H9 (cell line): ENCODE measurements around the gene FJX1. TPM values are rescaled to one million over a fixed set of nuclear protein-coding genes. Genes with fewer than 3 reads are reported as not detected.

Source experiments
- DNase-seq: peaks from one replicate; pipeline ENCODE4 v3.0.0-alpha.2; 2017
- H2AFZ ChIP-seq: one replicate; pipeline ENCODE4 v1.6.1; 2013; ENCODE audit warnings: mild to moderate bottlenecking, low read length, control low read depth, moderate library complexity
- H2AK5ac ChIP-seq: 2 replicates; pipeline ENCODE4 v1.6.1; 2013; ENCODE audit warnings: low read length, control low read depth, mixed read lengths; ENCODE audit not compliant: insufficient read length
- H2BK120ac ChIP-seq: one replicate; pipeline ENCODE4 v1.6.1; 2013; ENCODE audit warnings: low read depth, mild to moderate bottlenecking, low read length, control low read depth, inconsistent platforms; ENCODE audit not compliant: poor library complexity, severe bottlenecking
- H2BK12ac ChIP-seq: 2 replicates; pipeline ENCODE4 v1.6.1; 2013; ENCODE audit warnings: low read length, control low read depth, mixed read lengths, low read depth; ENCODE audit not compliant: insufficient read length
- H2BK15ac ChIP-seq: 2 replicates; pipeline ENCODE4 v1.6.1; 2013; ENCODE audit warnings: low read depth, low read length, control low read depth
- H2BK20ac ChIP-seq: one replicate; pipeline ENCODE4 v1.6.1; 2013; ENCODE audit warnings: low read depth, mild to moderate bottlenecking, low read length, control low read depth, inconsistent platforms; ENCODE audit not compliant: poor library complexity, severe bottlenecking
- H2BK5ac ChIP-seq: 2 replicates; pipeline ENCODE4 v1.6.1; 2013; ENCODE audit warnings: low read length, control low read depth, mixed read lengths; ENCODE audit not compliant: insufficient read length
- H3K14ac ChIP-seq: 2 replicates; pipeline ENCODE4 v1.6.1; 2013; ENCODE audit warnings: low read length, control low read depth; ENCODE audit not compliant: insufficient read depth
- H3K18ac ChIP-seq: 2 replicates; pipeline ENCODE4 v1.6.1; 2013; ENCODE audit warnings: low read depth, mild to moderate bottlenecking, mixed read lengths, low read length, control low read depth; ENCODE audit not compliant: insufficient read length
- H3K23ac ChIP-seq: 2 replicates; pipeline ENCODE4 v1.6.1; 2013; ENCODE audit warnings: low read length, control low read depth, mixed read lengths, low read depth; ENCODE audit not compliant: insufficient read length
- H3K23me2 ChIP-seq: 2 replicates; pipeline ENCODE4 v1.6.1; 2013; ENCODE audit warnings: low read depth, mild to moderate bottlenecking, mixed read lengths, low read length, control low read depth; ENCODE audit not compliant: insufficient read length, poor library complexity, severe bottlenecking
- H3K27ac ChIP-seq: 2 replicates; pipeline ENCODE4 v1.5.1; 2013; ENCODE audit warnings: low read length, control low read depth, mixed read lengths, low read depth; ENCODE audit not compliant: insufficient read length
- H3K27me3 ChIP-seq: 2 replicates; pipeline ENCODE4 v1.6.1; 2013; ENCODE audit warnings: low read length, control low read depth, inconsistent platforms; ENCODE audit not compliant: insufficient read depth
- H3K4ac ChIP-seq: 2 replicates; pipeline ENCODE4 v1.6.1; 2013; ENCODE audit warnings: low read depth, mild to moderate bottlenecking, control low read depth, inconsistent platforms, low read length, moderate library complexity
- H3K4me1 ChIP-seq: 2 replicates; pipeline ENCODE4 v1.6.1; 2013; ENCODE audit warnings: low read length, control low read depth, inconsistent platforms; ENCODE audit not compliant: insufficient read depth
- H3K4me2 ChIP-seq: 2 replicates; pipeline ENCODE4 v1.6.1; 2013; ENCODE audit warnings: low read length, control low read depth, mixed read lengths; ENCODE audit not compliant: insufficient read length, insufficient read depth
- H3K56ac ChIP-seq: 2 replicates; pipeline ENCODE4 v1.6.1; 2013; ENCODE audit warnings: low read depth, mild to moderate bottlenecking, mixed read lengths, low read length, control low read depth; ENCODE audit not compliant: insufficient read length
- H3K79me1 ChIP-seq: 2 replicates; pipeline ENCODE4 v1.6.1; 2013; ENCODE audit warnings: low read depth, mild to moderate bottlenecking, moderate library complexity, low read length, control low read depth, inconsistent platforms; ENCODE audit not compliant: insufficient read depth, poor library complexity, severe bottlenecking
- H3K79me2 ChIP-seq: 2 replicates; pipeline ENCODE4 v1.6.1; 2013; ENCODE audit warnings: low read length, control low read depth, inconsistent platforms; ENCODE audit not compliant: insufficient read depth
- H3K9ac ChIP-seq: 2 replicates; pipeline ENCODE4 v1.6.1; 2013; ENCODE audit warnings: low read length, control low read depth, mixed read lengths; ENCODE audit not compliant: insufficient read length; ENCODE audit errors: extremely low read depth
- H3K9me3 ChIP-seq: one replicate; pipeline ENCODE4 v1.6.1; 2013; ENCODE audit warnings: low read depth, low read length, inconsistent platforms; ENCODE audit not compliant: control insufficient read depth
- H3T11ph ChIP-seq: one replicate; pipeline ENCODE4 v1.6.1; 2013; ENCODE audit warnings: mild to moderate bottlenecking, low read length, control low read depth, inconsistent platforms
- H4K20me1 ChIP-seq: one replicate; pipeline ENCODE4 v1.6.1; 2013; ENCODE audit not compliant: control insufficient read depth, insufficient read length, insufficient read depth
- H4K5ac ChIP-seq: 2 replicates; pipeline ENCODE4 v1.6.1; 2013; ENCODE audit warnings: low read depth, mild to moderate bottlenecking, mixed read lengths, low read length, control low read depth; ENCODE audit not compliant: insufficient read length
- H4K8ac ChIP-seq: replicated peaks from 2 replicates; pipeline ENCODE4 v1.6.1; 2013; ENCODE audit warnings: low read length, control low read depth, mixed read lengths, low read depth; ENCODE audit not compliant: insufficient read length
- H4K91ac ChIP-seq: 2 replicates; pipeline ENCODE4 v1.6.1; 2013; ENCODE audit warnings: low read depth, mild to moderate bottlenecking, moderate library complexity, mixed read lengths, low read length, control low read depth; ENCODE audit not compliant: insufficient read length
- H3K27ac Mint-ChIP-seq, 3 experiments: 2 replicates in 2 of 3; 3 replicates in 1 of 3; pipeline ENCODE4 v1.8.0; 2020 to 2021; ENCODE audit warnings: mixed read lengths in 3 of 3, mild to moderate bottlenecking in 1 of 3, moderate library complexity in 1 of 3
- H3K27me3 Mint-ChIP-seq: 2 replicates; pipeline ENCODE4 v1.8.0; 2021; ENCODE audit warnings: low read depth, mild to moderate bottlenecking, moderate library complexity, mixed read lengths
- H3K36me3 Mint-ChIP-seq, 3 experiments: 2 replicates in 2 of 3; 3 replicates in 1 of 3; pipeline ENCODE4 v1.8.0; 2020 to 2021; ENCODE audit warnings: low read depth in 3 of 3, mixed read lengths in 3 of 3; ENCODE audit not compliant: insufficient read depth in 1 of 3
- H3K4me1 Mint-ChIP-seq, 2 experiments: 2 replicates each; pipeline ENCODE4 v1.8.0; 2020; ENCODE audit warnings: mixed read lengths in 2 of 2
- H3K4me3 Mint-ChIP-seq, 2 experiments: 2 replicates in 1 of 2; 3 replicates in 1 of 2; pipeline ENCODE4 v1.8.0; 2020 to 2021; ENCODE audit warnings: mild to moderate bottlenecking in 2 of 2, mixed read lengths in 2 of 2, moderate library complexity in 1 of 2
- H3K9me3 Mint-ChIP-seq, 2 experiments: 2 replicates in 1 of 2; 3 replicates in 1 of 2; pipeline ENCODE4 v1.8.0; 2020; ENCODE audit warnings: mild to moderate bottlenecking in 2 of 2, mixed read lengths in 2 of 2, moderate library complexity in 1 of 2
- CTCF ChIP-seq: fragments of 200-600 bp; sonication (generic); conservative IDR thresholded peaks from 3 replicates; pipeline ENCODE4 v1.8.0; 2021; ENCODE audit warnings: antibody characterized with exemption, mild to moderate bottlenecking
- WGBS: extraction: QIAGEN DNeasy Blood & Tissue Kit; methylation state at CpG from one replicate; pipeline ENCODE4 v1.1.7; 2013; ENCODE audit warnings: missing lambda C conversion rate, low lambda C conversion rate, mixed read lengths; ENCODE audit not compliant: insufficient read length; ENCODE audit errors: extremely low coverage; 5-methylcytosine and 5-hydroxymethylcytosine counted together
- total RNA-seq: library from RNA; stranded (reverse); gene quantifications from 2 replicates; pipeline ENCODE4 v1.2.1, GENCODE V29; 2021

Gene FJX1
- total RNA-seq, 1 experiment from 2014 or later, result 11.5 TPM

GRCh38 chr11:35654711-35655110 lies 36.5 kb downstream of the FJX1 start:
- H3K4me3 Mint-ChIP-seq, result peak overlapping the region in 1 of 2 experiments; percentile 64; a peak in 3 of 5 replicates
- Histone ChIP-seq H2AFZ (no peak overlapping the region), H2AK5ac (no peak overlapping the region), H3K56ac (no peak overlapping the region), H2BK12ac (no peak overlapping the region), H3K4me2 (no peak overlapping the region), H3K23ac (no peak overlapping the region), H2BK15ac (no peak overlapping the region), H3K18ac (no peak overlapping the region), H3K9me3 (no peaks in the 10 kb centered on the region), H4K91ac (no peak overlapping the region), H4K20me1 (no peaks in the 10 kb centered on the region), H3T11ph (no peak overlapping the region), H4K5ac (no peak overlapping the region), H3K27me3 (no peaks in the 10 kb centered on the region; the same call in 1 of the 2 replicates), H4K8ac (no peak overlapping the region), H3K79me1 (no peaks in the 10 kb centered on the region), H2BK20ac (no peak overlapping the region), H2BK120ac (no peak overlapping the region), H3K79me2 (no peaks in the 10 kb centered on the region), H3K14ac (no peak overlapping the region), H2BK5ac (no peak overlapping the region), H3K27ac (no peak overlapping the region), H3K9ac (no peak overlapping the region), H3K4me1 (peaks cover 3% of the 10 kb centered on the region; the same call in 1 of the 2 replicates), H3K4ac (no peak overlapping the region), H3K23me2 (no peaks in the 10 kb centered on the region)
- no CpG with 5 or more reads among the region's 6 CpGs for WGBS
- TF ChIP-seq CTCF, result no peak
- no peak overlapping the region for H3K27ac Mint-ChIP-seq
- no peaks in the 10 kb centered on the region for H3K36me3 Mint-ChIP-seq
- no peaks in the 10 kb centered on the region for H3K9me3 Mint-ChIP-seq
- H3K27me3 Mint-ChIP-seq, result peaks cover 96% of the 10 kb centered on the region
- H3K4me1 Mint-ChIP-seq, result peaks cover 18 to 24% of the 10 kb centered on the region in 2 experiments
- no peak for DNase-seq
